K562 (cell line): ENCODE measurements around the gene HMGCLL1. TPM values are rescaled to one million over a fixed set of nuclear protein-coding genes. Genes with fewer than 3 reads are reported as not detected.

Source experiments
- ATAC-seq: fragments of 200-7000 bp; cut with Tn5 transposase; 3 replicates; pipeline ENCODE4 v1.9.1; 2020; ENCODE audit warnings: moderate library complexity
- BruUV-seq: library from RNA; stranded (reverse); fragments of 400-500 nt; replicated peaks from 2 replicates; lab custom pipeline; 2021; lab: Mats Ljungman, UMichigan
- CTCF ChIA-PET: fragments of 300-600 bp; formaldehyde crosslinking; extraction: SDS; loops from one replicate; lab custom pipeline; 2021; ENCODE audit warnings: low intra/inter-chr PET ratio; lab: Yijun Ruan, JAX
- POLR2A ChIA-PET: fragments of 300-600, 350-650 bp; sonication (Branson Sonifier 250); formaldehyde crosslinking; extraction: SDS; loops from one replicate; lab custom pipeline; 2021; ENCODE audit warnings: antibody characterized with exemption, inconsistent platforms; lab: Yijun Ruan, JAX
- DNase-seq, 4 experiments: peaks; one replicate each; pipeline versions ENCODE4 v3.0.0 to v3.0.0-alpha.2; 2011 to 2018; ENCODE audit warnings: low spot score in 3 of 4, mixed read lengths in 3 of 4; ENCODE audit errors: extremely low read depth in 1 of 4
- FAIRE-seq: peaks from 2 replicates; lab custom pipeline; 2011; peaks lifted over from hg19 to GRCh38; lab: Jason Lieb, UNC
- H2AFZ ChIP-seq: 2 replicates; pipeline ENCODE4 v1.6.0; 2011; ENCODE audit warnings: low read depth, low read length, control low read depth, inconsistent platforms
- H3K27ac ChIP-seq: fragments of 200-600 bp; 3 replicates; pipeline ENCODE4 v1.8.0; 2011; ENCODE audit warnings: low read depth, mild to moderate bottlenecking, control low read depth, inconsistent platforms, low read length, moderate library complexity, mixed read lengths; ENCODE audit errors: extremely low read depth
- H3K27me3 ChIP-seq, 2 experiments: fragments of 300-600 bp in 1 of 2; 2 replicates in 1 of 2; 3 replicates in 1 of 2; pipeline versions ENCODE4 v1.6.0 to v1.8.0; 2011; ENCODE audit warnings: inconsistent platforms in 2 of 2, low read length in 2 of 2, mild to moderate bottlenecking in 1 of 2, mixed read lengths in 1 of 2, moderate library complexity in 1 of 2; ENCODE audit not compliant: control insufficient read depth in 2 of 2, insufficient read depth in 2 of 2
- H3K36me3 ChIP-seq: fragments of 300-600 bp; 3 replicates; pipeline ENCODE4 v1.8.0; 2011; ENCODE audit warnings: mild to moderate bottlenecking, low read length, inconsistent platforms; ENCODE audit not compliant: control insufficient read depth, insufficient read depth
- H3K4me1 ChIP-seq, 2 experiments: fragments of 200-600 bp in 1 of 2; replicated peaks in 1 of 2; 2 replicates in 1 of 2; 3 replicates in 1 of 2; pipeline versions ENCODE4 v1.5.1 to v1.8.0; 2011; ENCODE audit warnings: inconsistent platforms in 2 of 2, low read length in 2 of 2, mild to moderate bottlenecking in 1 of 2, mixed read lengths in 1 of 2, moderate library complexity in 1 of 2; ENCODE audit not compliant: control insufficient read depth in 2 of 2, insufficient read depth in 2 of 2
- H3K4me2 ChIP-seq: 2 replicates; pipeline ENCODE4 v1.6.1; 2011; ENCODE audit warnings: low read length, control low read depth, inconsistent platforms, mixed read lengths; ENCODE audit not compliant: insufficient read depth
- H3K4me3 ChIP-seq: fragments of 200-600 bp; sonication (generic), shearing (Covaris generic); 2 replicates; pipeline ENCODE4 v1.5.1; 2016; ENCODE audit warnings: control low read depth, inconsistent platforms
- H3K79me2 ChIP-seq: fragments of 200-600 bp; 3 replicates; pipeline ENCODE4 v1.8.0; 2011; ENCODE audit warnings: low read length, inconsistent platforms; ENCODE audit not compliant: control insufficient read depth, insufficient read depth
- H3K9ac ChIP-seq, 2 experiments: 2 replicates each; pipeline versions ENCODE4 v1.6.0 to v1.6.1; 2011; ENCODE audit warnings: low read depth in 2 of 2, low read length in 2 of 2, control low read depth in 1 of 2, inconsistent platforms in 1 of 2, mild to moderate bottlenecking in 1 of 2, mixed read lengths in 1 of 2; ENCODE audit not compliant: insufficient read depth in 1 of 2
- H3K9me1 ChIP-seq: one replicate; pipeline ENCODE4 v1.6.0; 2011; ENCODE audit warnings: inconsistent platforms, mild to moderate bottlenecking, low read length, moderate library complexity; ENCODE audit not compliant: control insufficient read depth, insufficient read depth
- H3K9me3 ChIP-seq: replicated peaks from 2 replicates; pipeline ENCODE4 v1.5.1; 2011; ENCODE audit warnings: low read depth, low read length, inconsistent platforms; ENCODE audit not compliant: control insufficient read depth, insufficient read depth
- H4K20me1 ChIP-seq: replicated peaks from 2 replicates; pipeline ENCODE4 v1.6.1; 2011; ENCODE audit warnings: low read length, inconsistent platforms, mixed read lengths; ENCODE audit not compliant: control insufficient read depth, insufficient read depth
- ATF3 ChIP-seq, 2 experiments: fragments of 450-650 bp in 1 of 2; sonication (generic) in 1 of 2; formaldehyde crosslinking in 1 of 2; IDR thresholded peaks in 1 of 2; conservative IDR thresholded peaks in 1 of 2; 2 replicates each; pipeline versions ENCODE4 v1.6.1 to v1.8.1; 2016 to 2023; ENCODE audit warnings: mild to moderate bottlenecking in 2 of 2, moderate library complexity in 2 of 2, inconsistent platforms in 1 of 2, missing genetic modification reagents in 1 of 2
- GATAD2A ChIP-seq: fragments of 450-650 bp; IDR thresholded peaks from 2 replicates; pipeline ENCODE4 v1.6.1; 2017
- MTF1 ChIP-seq: fragments of 250-450 bp; sonication (Bioruptor Pico); IDR thresholded peaks from 2 replicates; pipeline ENCODE4 v1.9.0; 2021; ENCODE audit warnings: moderate library complexity, mild to moderate bottlenecking, inconsistent platforms, borderline replicate concordance
- RREB1 ChIP-seq: fragments of 250-450 bp; sonication (Bioruptor Pico); IDR thresholded peaks from 2 replicates; pipeline ENCODE4 v1.4.0; 2020
- TEAD1 ChIP-seq, 2 experiments: fragments of 450-650 bp in 1 of 2; sonication (generic) in 1 of 2; formaldehyde crosslinking; IDR thresholded peaks; 2 replicates each; pipeline versions ENCODE4 v1.4.0 to v1.8.0; 2020 to 2022; ENCODE audit warnings: mild to moderate bottlenecking in 2 of 2, missing genetic modification reagents in 1 of 2
- WGBS: fragments of 100-300 bp; shearing (Covaris generic); methylation state at CpG from one replicate; pipeline ENCODE4 v1.1.6; 2016; ENCODE audit warnings: low coverage, mixed read lengths; ENCODE audit not compliant: insufficient coverage; ENCODE audit errors: missing lambda C conversion rate; 5-methylcytosine and 5-hydroxymethylcytosine counted together
- in situ Hi-C: fragments of 300-500 bp; cut with MboI; formaldehyde crosslinking; loops from 4 replicates; pipeline ENCODE4 v1.15.0; 2018; ENCODE audit warnings: inconsistent platforms, mixed read lengths
- intact Hi-C: fragments of 100-400 bp; cut with micrococcal nuclease; formaldehyde crosslinking; loops from 2 replicates; pipeline ENCODE4 v1.14.2; 2022
- polyA plus RNA-seq, 8 experiments: library from polyadenylated mRNA; depleted of rRNA in 4 of 8; stranded (reverse) in 5 of 8; unstranded in 3 of 8; fragments of >200 nt; fragmentation: Nextera tagmentation in 2 of 8; fragmentation: Illumina TruSeq in 1 of 8; extraction: Ambion mirVana in 2 of 8; extraction: Trizol in 1 of 8; gene quantifications; 2 replicates each; pipeline versions ENCODE4 v1.2.1 to v1.2.3, GENCODE V29; 2011 to 2014; ENCODE audit warnings: inconsistent platforms in 1 of 8, missing spikeins in 1 of 8
- total RNA-seq, 7 experiments: library from RNA; depleted of rRNA in 6 of 7; stranded (reverse); fragments of >200 nt in 6 of 7; fragmentation: Illumina TruSeq in 2 of 7; extraction: Trizol in 2 of 7; gene quantifications; 2 replicates each; pipeline versions ENCODE4 v1.2.1 to v1.2.3, GENCODE V29; 2011 to 2021; ENCODE audit warnings: low replicate concordance in 1 of 7

The HMGCLL1 gene
- total and polyA plus RNA-seq, 9 of the 15 experiments (the other 6 are each of a cell fraction or from before 2014, with no cell fraction given): not detected

DNA sequence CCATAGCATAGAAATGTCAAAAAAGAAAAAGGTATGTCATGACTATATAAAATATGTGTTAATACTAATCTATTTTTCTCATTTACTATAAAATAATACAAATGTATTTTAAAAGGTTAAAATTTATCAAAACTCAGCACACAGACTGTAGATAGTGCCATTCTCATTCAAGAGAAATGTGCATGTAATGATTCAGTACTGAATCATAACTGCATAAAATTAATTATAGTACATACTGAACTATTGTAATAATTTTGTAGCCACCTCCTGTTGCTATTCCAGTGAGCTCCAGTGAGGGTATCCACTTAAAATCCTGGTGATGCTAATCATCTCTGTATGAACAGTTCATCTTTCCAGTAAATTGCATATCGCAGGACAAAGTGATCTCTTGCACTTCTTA is 82.8 kb downstream of the HMGCLL1 start (continued):
- TF ChIP-seq RREB1 (CRISPR knock-in tag) (no peak), ATF3 (IDR thresholded peaks at IDR 0.05) (no peak), ATF3 (CRISPR knock-in tag; conservative IDR thresholded peaks at IDR 0.05) (no peak)

DNA sequence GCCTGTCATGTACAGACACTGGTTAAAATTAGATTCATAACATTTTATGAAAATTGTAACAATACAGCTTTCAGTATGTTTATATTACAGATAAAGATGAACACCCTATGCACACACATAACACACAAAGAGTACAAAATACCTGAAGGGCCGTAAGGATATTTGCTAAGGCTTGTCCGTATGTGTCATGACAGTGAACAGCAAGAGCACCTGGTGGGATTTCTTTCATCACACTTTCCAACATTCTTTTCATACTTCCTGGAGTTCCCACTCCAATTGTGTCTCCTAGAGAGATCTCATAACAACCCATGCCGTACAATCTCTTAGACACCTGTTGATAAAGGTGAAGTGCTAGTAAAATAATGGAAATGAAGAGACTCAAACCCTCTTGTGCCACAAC is 83.7 kb downstream of the HMGCLL1 start:
- ATAC-seq (no peak), DNase-seq (no peak), FAIRE-seq (no peak)
- no peaks in the 10 kb centered on the region for H3K36me3 ChIP-seq
- H3K79me2 ChIP-seq: no peaks in the 10 kb centered on the region
- H3K9me3 ChIP-seq: no peaks in the 10 kb centered on the region; the same call in 1 of the 2 replicates
- no TSS peak for BruUV-seq
- H2AFZ ChIP-seq: no peak overlapping the region
- H3K9me1 ChIP-seq: no peaks in the 10 kb centered on the region
- no peak overlapping the region for H3K4me3 ChIP-seq
- no peaks in the 10 kb centered on the region for H4K20me1 ChIP-seq
- in situ Hi-C loops (no loop called here), intact Hi-C loops (no loop called here)
- ChIA-PET CTCF (no interaction called here), POLR2A (no interaction called here)
- no peaks in the 10 kb centered on the region for H3K27me3 ChIP-seq
- no peak overlapping the region for H3K9ac ChIP-seq
- H3K4me1 ChIP-seq: no peaks in the 10 kb centered on the region
- no peak for TF ChIP-seq GATAD2A
- TF ChIP-seq MTF1 (CRISPR knock-in tag): no peak
- no peak for TF ChIP-seq TEAD1 (CRISPR knock-in tag; IDR thresholded peaks at IDR 0.05)
- H3K27ac ChIP-seq: no peak overlapping the region
- no peak overlapping the region for H3K4me2 ChIP-seq
- WGBS: 2% methylated on average over 3 of the region's 3 CpGs
